Lung (tissue), 12 donors: Measurements from ENCODE around the gene GNG13. TPM values are rescaled to one million over a fixed set of nuclear protein-coding genes. Genes with fewer than 3 reads are reported as not detected.
A peak's percentile ranks its signal among the peaks of the same experiment; 100 is the strongest.

Experiments
- ATAC-seq: fragments of 200-7000 bp; cut with Tn5 transposase; one replicate; pipeline ENCODE4 v1.9.1; 2020; ENCODE audit warnings: moderate number of reproducible peaks; ENCODE audit not compliant: insufficient read depth, low FRiP score
- DNase-seq, 3 donors: peaks; one replicate each; pipeline ENCODE4 v3.0.0-alpha.2; 2013 to 2017
- H3K27ac ChIP-seq, 2 donors: one replicate each; pipeline ENCODE4 v1.5.1; 2013; ENCODE audit warnings: mild to moderate bottlenecking in 2 of 2, moderate library complexity in 2 of 2, control low read depth in 1 of 2, inconsistent platforms in 1 of 2, low read depth in 1 of 2, low read length in 1 of 2
- H3K27me3 ChIP-seq, 3 donors: one replicate each; pipeline ENCODE4 v1.5.1; 2013; ENCODE audit warnings: low read length in 2 of 3; ENCODE audit not compliant: control insufficient read depth in 3 of 3, insufficient read depth in 3 of 3
- H3K36me3 ChIP-seq, 4 donors: one replicate each; pipeline ENCODE4 v1.5.1; 2013; ENCODE audit warnings: low read length in 4 of 4, mild to moderate bottlenecking in 1 of 4, moderate library complexity in 1 of 4; ENCODE audit not compliant: control insufficient read depth in 4 of 4, insufficient read depth in 4 of 4
- H3K4me1 ChIP-seq, 5 donors: one replicate each; pipeline ENCODE4 v1.5.1; 2013; ENCODE audit warnings: low read length in 5 of 5, mild to moderate bottlenecking in 2 of 5, moderate library complexity in 1 of 5; ENCODE audit not compliant: control insufficient read depth in 5 of 5, insufficient read depth in 5 of 5
- H3K4me3 ChIP-seq: one replicate; pipeline ENCODE4 v1.5.1; 2013; ENCODE audit warnings: mild to moderate bottlenecking, control low read depth, moderate library complexity
- H3K9ac ChIP-seq, 2 donors: one replicate each; pipeline ENCODE4 v1.5.1; 2013; ENCODE audit warnings: low read length in 2 of 2, control low read depth in 1 of 2; ENCODE audit not compliant: insufficient read depth in 1 of 2
- H3K9me3 ChIP-seq, 4 donors: one replicate each; pipeline ENCODE4 v1.5.1; 2013; ENCODE audit warnings: low read length in 3 of 4, mild to moderate bottlenecking in 1 of 4, moderate library complexity in 1 of 4; ENCODE audit not compliant: control insufficient read depth in 4 of 4, insufficient read depth in 3 of 4
- CTCF ChIP-seq: IDR thresholded peaks from 2 replicates; pipeline ENCODE4 v1.5.1; 2012; ENCODE audit warnings: mild to moderate bottlenecking; ENCODE audit errors: control extremely low read depth, extremely low read depth
- WGBS, 2 donors: extraction: QIAGEN DNeasy Blood & Tissue Kit; methylation state at CpG; one replicate each; pipeline ENCODE4 v1.1.7; 2013; 5-methylcytosine and 5-hydroxymethylcytosine counted together
- polyA plus RNA-seq, 2 donors: library from polyadenylated mRNA; stranded (reverse); fragments of 200-250 nt; gene quantifications; one replicate each; pipeline ENCODE4 v1.2.1, GENCODE V29; 2013
- total RNA-seq, 2 donors: library from RNA; depleted of rRNA in 1 of 2; stranded (reverse); fragments of >200 nt in 1 of 2; gene quantifications; one replicate each; pipeline ENCODE4 v1.2.1, GENCODE V29; 2014 to 2021
- donor health status: control.
- donor health status: control.
- donor health status: Bipolar disorder and iron deficiency.
- donor health status: healthy.
- donor health status: DM: yes; HTN: yes; CAD: no.

The GNG13 gene
- total and polyA plus RNA-seq, 4 donors, result not detected

DNA sequence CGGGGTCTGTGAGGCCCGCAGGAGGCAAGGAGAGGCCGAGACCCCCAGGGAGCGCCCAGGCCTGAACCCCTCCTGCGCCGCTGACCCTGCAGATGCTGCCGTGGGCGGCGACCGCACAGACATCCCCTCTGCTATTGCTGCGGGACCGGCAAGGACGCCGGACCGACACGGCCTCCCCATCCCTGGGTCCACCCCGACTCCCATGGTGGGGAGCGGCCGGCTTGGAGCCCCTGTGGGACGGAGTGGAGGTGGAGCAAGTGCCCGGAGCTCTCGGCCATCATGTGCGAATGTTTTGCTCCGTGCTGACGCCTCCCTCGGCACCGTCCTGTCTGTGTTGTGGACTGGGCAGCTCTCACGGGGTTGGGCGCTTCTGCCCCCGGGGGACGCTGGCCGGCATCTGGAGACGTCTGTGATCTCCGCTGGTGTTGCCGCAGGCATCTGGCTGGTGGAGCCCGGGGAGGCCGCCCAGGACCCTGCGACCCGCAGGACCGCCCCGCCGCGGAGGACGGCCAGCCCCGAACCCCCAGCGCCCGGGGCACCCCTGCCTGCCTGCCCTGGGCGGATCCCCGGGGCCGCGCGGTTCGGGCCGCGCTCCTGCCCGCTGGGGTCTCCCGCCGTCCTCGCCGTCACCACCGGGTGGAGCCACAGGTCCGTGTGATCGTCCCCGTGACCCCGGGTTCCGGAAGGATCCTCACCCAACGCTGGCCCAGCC is 12.8 kb upstream of the GNG13 start:
- H3K27ac ChIP-seq, result no peak overlapping the region
- H3K9me3 ChIP-seq, result peaks cover 0 to 12% (median 1%) of the 10 kb centered on the region in 4 donors
- 10 to 15% methylated on average over 64 to 67 of the region's 67 CpGs for whole genome bisulfite sequencing, 2 donors
- DNase-seq (peak in 2 of 3 donors; percentile 35 to 38), ATAC-seq (no peak)
- H3K27me3 ChIP-seq, result peaks cover 3 to 28% (median 24%) of the 10 kb centered on the region in 3 donors
- H3K4me3 ChIP-seq, result no peak overlapping the region
- no peak overlapping the region for H3K9ac ChIP-seq
- H3K4me1 ChIP-seq, result peaks cover 0 to 4% (median 1%) of the 10 kb centered on the region in 5 donors
- H3K36me3 ChIP-seq, result no peaks in the 10 kb centered on the region
- TF ChIP-seq CTCF, result peak; percentile 26

DNA sequence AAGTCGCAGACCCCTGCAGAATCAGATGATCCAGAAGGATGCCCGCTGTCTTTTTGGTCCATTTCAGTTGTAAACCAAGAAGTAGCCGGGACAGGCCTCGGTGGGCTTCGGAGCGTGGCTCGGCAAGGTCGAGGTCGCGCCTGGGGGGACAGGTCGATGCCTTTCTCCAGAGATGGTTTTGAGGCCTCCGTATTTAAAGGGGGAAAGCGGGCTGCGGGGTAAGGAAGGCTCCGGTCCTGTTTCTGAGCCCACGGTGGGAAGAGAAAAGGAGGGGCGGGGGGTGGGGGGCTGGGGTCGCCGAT is 7.5 kb upstream of the GNG13 start:
- TF ChIP-seq CTCF, result no peak
- Histone ChIP-seq H3K27ac (peak overlapping the region; percentile 30 to 32), H3K4me1 (peaks cover 0 to 6% (median 2%) of the 10 kb centered on the region in 5 donors), H3K9ac (peak overlapping the region in 1 of 2 donors; percentile 68), H3K9me3 (peaks cover 0 to 7% (median 1%) of the 10 kb centered on the region in 4 donors), H3K4me3 (peak overlapping the region; percentile 38), H3K27me3 (peaks cover 0 to 14% (median 4%) of the 10 kb centered on the region in 3 donors), H3K36me3 (no peaks in the 10 kb centered on the region)
- 32 to 41% methylated on average over 19 of the region's 19 CpGs for WGBS, 2 donors
- no peak for ATAC-seq
- DNase-seq, result no peak

GRCh38 chr16:807347-808084 is 7.0 kb upstream of the GNG13 start:
- Histone ChIP-seq H3K9me3 (peaks cover 0 to 7% (median 1%) of the 10 kb centered on the region in 4 donors), H3K4me3 (peak overlapping the region; percentile 85), H3K36me3 (no peaks in the 10 kb centered on the region), H3K27me3 (peaks cover 0 to 14% (median under 1%) of the 10 kb centered on the region in 3 donors), H3K9ac (peak overlapping the region; percentile 68), H3K4me1 (peaks cover 0 to 6% (median 2%) of the 10 kb centered on the region in 5 donors), H3K27ac (peak overlapping the region; percentile 92 to 97)
- DNase-seq, result peak; percentile 95 to 97 (median 96)
- 6 to 9% methylated on average over 62 to 80 of the region's 80 CpGs for WGBS, 2 donors
- ATAC-seq, result peak; percentile 97
- TF ChIP-seq CTCF, result no peak
